Psoas muscle (tissue), 8 donors: ENCODE data around the gene BATF. TPM values are rescaled to one million over a fixed set of nuclear protein-coding genes. Genes with fewer than 3 reads are reported as not detected.

Source experiments
- ATAC-seq, 4 donors: fragments of 200-7000 bp; cut with Tn5 transposase; one replicate each; pipeline ENCODE4 v1.9.1; 2020; ENCODE audit warnings: moderate library complexity in 3 of 4, mild to moderate bottlenecking in 2 of 4
- DNase-seq, 2 donors: peaks; one replicate each; pipeline ENCODE4 v3.0.0-alpha.2; 2020
- H3K27ac ChIP-seq: fragments of 200-600 bp; one replicate; pipeline ENCODE4 v1.8.0; 2022
- H3K27me3 ChIP-seq, 3 donors: fragments of 200-600 bp in 1 of 3; one replicate each; pipeline versions ENCODE4 v1.6.1 to v1.8.0; 2013 to 2022; ENCODE audit warnings: low read length in 2 of 3, mild to moderate bottlenecking in 2 of 3, moderate library complexity in 1 of 3; ENCODE audit not compliant: insufficient read depth in 3 of 3
- H3K36me3 ChIP-seq, 2 donors: fragments of 200-600 bp in 1 of 2; one replicate each; pipeline versions ENCODE4 v1.6.1 to v1.8.0; 2013 to 2022; ENCODE audit warnings: low read depth in 1 of 2, mild to moderate bottlenecking in 1 of 2, moderate library complexity in 1 of 2; ENCODE audit not compliant: insufficient read depth in 1 of 2
- H3K4me1 ChIP-seq: fragments of 200-600 bp; one replicate; pipeline ENCODE4 v1.8.0; 2022
- H3K4me3 ChIP-seq: fragments of 200-600 bp; one replicate; pipeline ENCODE4 v1.8.0; 2022; ENCODE audit warnings: mild to moderate bottlenecking
- H3K9me3 ChIP-seq: fragments of 200-600 bp; one replicate; pipeline ENCODE4 v1.8.0; 2022
- WGBS, 3 donors: extraction: QIAGEN DNeasy Blood & Tissue Kit; methylation state at CpG; one replicate each; pipeline versions ENCODE4 v1.1.6 to v1.1.7; 2013; 5-methylcytosine and 5-hydroxymethylcytosine counted together
- intact Hi-C, 2 donors: fragments of 100-400 bp; cut with DNase I; formaldehyde crosslinking; loops; one replicate each; pipeline versions ENCODE4 v1.11.0 to v1.14.2; 2022
- polyA plus RNA-seq, 3 donors: library from polyadenylated mRNA; stranded (reverse); fragments of 200-250 nt; gene quantifications; one replicate each; pipeline ENCODE4 v1.2.3, GENCODE V29; 2013
- total RNA-seq, 4 donors: library from RNA; stranded (reverse); fragmentation: NEBNext Ultra II Directional in 2 of 4; extraction: Animal tissue kit (Norgen Biotek cat#: 25700) in 2 of 4; gene quantifications; one replicate each; pipeline versions ENCODE4 v1.2.1 to v1.2.4, GENCODE V29; 2021 to 2023
- TF ChIP-seq, protein P1 (sequence below): fragments of 200-600 bp; IDR thresholded peaks from one replicate; pipeline ENCODE4 v1.8.0; 2022; ENCODE audit warnings: antibody characterized with exemption
- donor health status: healthy with polysubstance abuse.
- donor health status: DM: no; HTN: no; CAD: no; lungs with moderate emphysema.
- donor health status: Bipolar disorder and iron deficiency.
- donor health status: healthy.
- donor health status: DM: yes; HTN: yes; CAD: no.
- donor health status: DM: no; HTN: no; CAD: no.
- donor health status: DM: no; HTN: no; CAD: no.
- donor health status: DM: yes; HTN: yes; CAD: no.

BATF gene
- total and polyA plus RNA-seq, 7 donors = 0.29 to 0.86 (median 0.73) TPM; not detected in 1

DNA sequence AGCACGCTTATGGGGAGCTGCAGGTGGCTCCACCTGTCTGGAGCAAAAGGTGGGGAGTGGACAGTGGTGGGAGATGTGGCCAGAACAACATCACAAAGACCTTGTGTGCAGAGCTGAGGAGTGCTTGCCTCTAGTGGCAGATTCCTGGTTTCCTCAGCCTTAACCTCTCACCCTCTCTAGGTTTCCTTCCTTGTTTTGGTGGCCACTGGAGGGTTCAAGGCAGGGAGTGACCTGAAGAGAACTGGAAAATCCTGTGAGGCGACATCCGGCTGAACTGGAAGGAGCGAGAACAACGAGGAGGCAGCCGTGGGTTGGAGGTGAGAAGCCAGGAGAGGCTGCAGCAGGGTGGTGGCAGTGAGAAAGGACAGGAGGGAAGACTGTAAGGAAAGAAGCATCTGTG lies 49.8 kb downstream of the BATF start:
- no peak for DNase-seq
- no peak for ATAC-seq
- Histone ChIP-seq H3K4me3 (no peak overlapping the region), H3K27me3 (no peaks in the 10 kb centered on the region), H3K36me3 (no peaks in the 10 kb centered on the region), H3K9me3 (no peaks in the 10 kb centered on the region), H3K27ac (no peak overlapping the region), H3K4me1 (no peaks in the 10 kb centered on the region)
- TF ChIP-seq, protein P1, sequence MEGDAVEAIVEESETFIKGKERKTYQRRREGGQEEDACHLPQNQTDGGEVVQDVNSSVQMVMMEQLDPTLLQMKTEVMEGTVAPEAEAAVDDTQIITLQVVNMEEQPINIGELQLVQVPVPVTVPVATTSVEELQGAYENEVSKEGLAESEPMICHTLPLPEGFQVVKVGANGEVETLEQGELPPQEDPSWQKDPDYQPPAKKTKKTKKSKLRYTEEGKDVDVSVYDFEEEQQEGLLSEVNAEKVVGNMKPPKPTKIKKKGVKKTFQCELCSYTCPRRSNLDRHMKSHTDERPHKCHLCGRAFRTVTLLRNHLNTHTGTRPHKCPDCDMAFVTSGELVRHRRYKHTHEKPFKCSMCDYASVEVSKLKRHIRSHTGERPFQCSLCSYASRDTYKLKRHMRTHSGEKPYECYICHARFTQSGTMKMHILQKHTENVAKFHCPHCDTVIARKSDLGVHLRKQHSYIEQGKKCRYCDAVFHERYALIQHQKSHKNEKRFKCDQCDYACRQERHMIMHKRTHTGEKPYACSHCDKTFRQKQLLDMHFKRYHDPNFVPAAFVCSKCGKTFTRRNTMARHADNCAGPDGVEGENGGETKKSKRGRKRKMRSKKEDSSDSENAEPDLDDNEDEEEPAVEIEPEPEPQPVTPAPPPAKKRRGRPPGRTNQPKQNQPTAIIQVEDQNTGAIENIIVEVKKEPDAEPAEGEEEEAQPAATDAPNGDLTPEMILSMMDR = no peak
- intact Hi-C loops = no loop called here
- WGBS, 3 donors = 74 to 82% (median 81%) methylated on average over 6 of the region's 6 CpGs

DNA sequence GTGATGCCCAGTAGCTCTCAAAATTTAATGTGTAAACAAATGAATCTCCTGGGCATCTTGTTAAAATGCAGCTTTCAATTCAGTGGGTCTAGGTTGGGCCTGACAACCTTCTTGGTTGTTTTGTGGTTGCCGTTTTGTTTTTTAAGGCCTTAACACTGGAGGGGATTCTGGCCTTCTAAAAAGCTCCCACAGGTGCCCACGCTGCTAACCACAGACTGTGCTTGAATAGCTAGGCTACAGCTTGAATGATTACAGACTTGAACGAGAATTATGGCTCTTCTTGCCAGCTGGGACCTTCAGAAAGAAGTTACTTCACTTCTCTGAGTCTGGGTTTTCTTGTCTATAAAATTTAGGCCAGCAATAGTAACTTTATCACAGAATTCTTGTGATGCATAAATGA lies 54.8 kb downstream of the BATF start:
- DNase-seq (no peak), ATAC-seq (no peak)
- H3K4me1 ChIP-seq = peaks cover 22% of the 10 kb centered on the region
- WGBS, 3 donors = 69 to 74% (median 70%) methylated on average over 3 of the region's 3 CpGs
- no peak overlapping the region for H3K27ac ChIP-seq
- no peaks in the 10 kb centered on the region for H3K9me3 ChIP-seq
- TF ChIP-seq, protein P1 = no peak
- no peaks in the 10 kb centered on the region for H3K27me3 ChIP-seq
- H3K4me3 ChIP-seq = no peak overlapping the region
- H3K36me3 ChIP-seq = no peaks in the 10 kb centered on the region
- intact Hi-C loops = loop anchor here (1.0 to 5.0 kb wide), 2 partner anchors 77 to 405 kb away; partner anchors contain the start of gene TGFB3 (in 1 of the 2)

DNA sequence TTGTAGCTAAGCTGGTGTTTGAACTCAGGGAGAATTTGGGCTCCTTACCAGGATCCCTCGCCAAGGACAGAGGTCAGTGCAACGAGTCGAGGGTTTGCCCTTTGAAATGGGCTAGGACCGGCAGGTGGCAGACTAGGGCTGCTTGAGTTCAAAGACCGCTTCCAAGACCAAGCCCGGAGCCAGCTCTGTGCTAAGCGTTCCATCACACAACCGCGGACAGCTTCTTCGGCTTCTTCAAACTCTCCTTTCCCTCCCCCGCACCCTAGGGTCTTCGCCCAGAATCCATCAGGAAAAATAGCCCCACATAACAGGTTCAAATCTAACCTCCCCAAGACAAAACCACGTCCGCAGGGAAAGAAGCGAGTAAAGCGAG lies 55.4 kb downstream of the BATF start:
- Histone ChIP-seq H3K4me1 (peaks cover 22% of the 10 kb centered on the region), H3K36me3 (no peaks in the 10 kb centered on the region), H3K27me3 (no peaks in the 10 kb centered on the region), H3K4me3 (peak overlapping the region; percentile 69), H3K9me3 (no peaks in the 10 kb centered on the region), H3K27ac (peak overlapping the region; percentile 87)
- 0 to 1% (median 0%) methylated on average over 16 of the region's 16 CpGs for WGBS, 3 donors
- TF ChIP-seq, protein P1 = peak; percentile 82
- DNase-seq = peak; percentile 88 to 94
- intact Hi-C loops = loop anchor here (1.0 to 5.0 kb wide), 2 partner anchors 77 to 405 kb away; partner anchors contain the start of gene TGFB3 (in 1 of the 2)
- ATAC-seq = peak; percentile 83 to 89 (median 86)

DNA sequence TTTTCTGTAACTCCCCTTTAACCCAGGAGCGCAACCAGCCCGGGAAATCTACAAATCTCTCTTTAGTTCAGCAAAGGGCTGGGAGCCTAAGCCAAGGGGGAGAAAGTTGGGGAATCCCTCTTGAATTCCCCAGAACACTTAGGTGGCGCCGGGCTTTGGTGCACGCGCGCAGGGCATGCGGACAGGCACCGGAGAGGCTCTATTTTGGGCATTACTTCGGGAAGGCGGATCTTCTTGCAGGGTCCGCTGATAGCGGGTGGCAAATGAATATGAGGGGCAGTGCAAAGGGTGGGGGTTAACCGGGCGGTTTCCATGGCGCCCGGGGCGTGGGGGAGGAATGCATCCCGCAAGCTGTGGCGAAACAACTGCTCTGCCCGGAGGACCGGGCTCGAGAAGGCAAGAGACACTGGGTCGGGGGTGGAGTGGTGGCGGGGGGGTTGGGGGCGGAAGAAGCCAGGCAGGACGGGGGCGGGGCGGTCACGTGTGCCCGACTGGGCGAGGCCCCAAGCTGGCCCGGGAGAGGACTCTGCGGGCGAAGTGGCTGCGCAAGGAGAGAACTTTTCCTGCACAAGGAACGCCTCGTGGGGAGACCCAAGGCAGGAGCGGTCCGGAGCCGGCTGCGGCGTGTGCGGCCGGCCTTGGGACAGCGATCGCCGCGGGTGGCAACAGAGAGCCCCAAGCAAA lies 56.0 kb downstream of the BATF start, which contains the start of gene FLVCR2:
FLVCR2 (plus strand) TSS at position 519 of the 684 bp plus-strand sequence. CDS start 353 bp downstream, outside the sequence.
- Histone ChIP-seq H3K27me3 (no peaks in the 10 kb centered on the region), H3K4me1 (peaks cover 22% of the 10 kb centered on the region), H3K36me3 (no peaks in the 10 kb centered on the region), H3K27ac (peak within 1 kb of the TSS; percentile 87), H3K4me3 (peak within 1 kb of the TSS; percentile 69), H3K9me3 (no peaks in the 10 kb centered on the region)
- 1 to 2% (median 1%) methylated on average over 45 to 49 of the region's 49 CpGs for WGBS, 3 donors
- TF ChIP-seq, protein P1 = no peak
- peak; percentile 83 to 88 (median 86) for ATAC-seq
- intact Hi-C loops = loop anchor here in 1 of 2 donors (5.0 kb wide), 1 partner anchor 404 kb away; the partner anchor contains the start of gene TGFB3
- peak; percentile 88 to 92 for DNase-seq
